H1 (cell line): ENCODE measurements around the gene RALGAPA2. TPM values are rescaled to one million over a fixed set of nuclear protein-coding genes. Genes with fewer than 3 reads are reported as not detected.
A peak's percentile ranks its signal among the peaks of the same experiment; 100 is the strongest.

Experiments used
- CTCF ChIA-PET: fragments of 300-600 bp; sonication (Branson Sonifier 250); formaldehyde crosslinking; loops from one replicate; lab custom pipeline; 2021; ENCODE audit not compliant: partially characterized antibody; lab: Charles Lee
- POLR2A ChIA-PET: fragments of 300-600 bp; sonication (Branson Sonifier 250); formaldehyde crosslinking; loops from one replicate; lab custom pipeline; 2021; ENCODE audit warnings: inconsistent platforms; ENCODE audit not compliant: partially characterized antibody; lab: Charles Lee
- DNase-seq, 2 experiments: peaks; one replicate each; pipeline versions ENCODE4 v3.0.0 to v3.0.0-alpha.2; 2010 to 2022; ENCODE audit warnings: low spot score in 2 of 2, low read depth in 1 of 2, mixed read lengths in 1 of 2
- FAIRE-seq: peaks from 2 replicates; lab custom pipeline; 2011; peaks lifted over from hg19 to GRCh38; lab: Jason Lieb, UNC
- H2AFZ ChIP-seq: 2 replicates; pipeline ENCODE4 v1.8.1; 2012; ENCODE audit warnings: low read length, inconsistent platforms
- H2AK5ac ChIP-seq: 2 replicates; pipeline ENCODE4 v1.6.1; 2013; ENCODE audit warnings: low read depth, low read length
- H2BK120ac ChIP-seq: replicated peaks from 2 replicates; pipeline ENCODE3; 2013; ENCODE audit warnings: low read depth, low read length, inconsistent platforms
- H2BK12ac ChIP-seq: 2 replicates; pipeline ENCODE4 v1.6.1; 2013; ENCODE audit warnings: low read depth, low read length
- H2BK15ac ChIP-seq: 2 replicates; pipeline ENCODE4 v1.6.1; 2013; ENCODE audit warnings: low read length
- H2BK20ac ChIP-seq: 2 replicates; pipeline ENCODE4 v1.6.1; 2013; ENCODE audit warnings: low read length
- H2BK5ac ChIP-seq: 2 replicates; pipeline ENCODE4 v1.6.1; 2013; ENCODE audit warnings: low read depth, low read length
- H3K14ac ChIP-seq: 2 replicates; pipeline ENCODE4 v1.6.1; 2013; ENCODE audit warnings: inconsistent platforms; ENCODE audit not compliant: insufficient read length
- H3K18ac ChIP-seq: 2 replicates; pipeline ENCODE4 v1.6.1; 2013; ENCODE audit warnings: low read length; ENCODE audit errors: extremely low read depth
- H3K23ac ChIP-seq: 2 replicates; pipeline ENCODE4 v1.6.1; 2013; ENCODE audit warnings: inconsistent platforms; ENCODE audit not compliant: insufficient read length
- H3K23me2 ChIP-seq: 2 replicates; pipeline ENCODE4 v1.6.1; 2013; ENCODE audit warnings: low read depth, low read length
- H3K27ac ChIP-seq: 2 replicates; pipeline ENCODE4 v1.6.1; 2011; ENCODE audit warnings: low read depth, low read length, inconsistent platforms
- H3K27me3 ChIP-seq, 4 experiments: replicated peaks in 1 of 4; 1 replicate in 1 of 4; 2 replicates in 3 of 4; pipeline versions ENCODE4 v1.6.1 to v1.8.1; 2011 to 2013; ENCODE audit warnings: low read length in 3 of 4, mild to moderate bottlenecking in 3 of 4, inconsistent platforms in 2 of 4, mixed read lengths in 2 of 4, moderate library complexity in 1 of 4; ENCODE audit not compliant: control insufficient read depth in 3 of 4, insufficient read depth in 3 of 4; ENCODE audit errors: extremely low read depth in 1 of 4
- H3K36me3 ChIP-seq, 4 experiments: 2 replicates each; pipeline versions ENCODE4 v1.6.1 to v1.8.1; 2011 to 2013; ENCODE audit warnings: mild to moderate bottlenecking in 4 of 4, low read length in 3 of 4, moderate library complexity in 2 of 4, control low read depth in 1 of 4, inconsistent platforms in 1 of 4; ENCODE audit not compliant: insufficient read depth in 4 of 4, control insufficient read depth in 2 of 4
- H3K4ac ChIP-seq: replicated peaks from 2 replicates; pipeline ENCODE3; 2013; ENCODE audit warnings: low read length, low read depth, mixed read lengths, inconsistent platforms; ENCODE audit not compliant: insufficient read length
- H3K4me1 ChIP-seq, 4 experiments: replicated peaks in 1 of 4; 1 replicate in 1 of 4; 2 replicates in 3 of 4; pipeline versions ENCODE4 v1.6.1 to v1.8.1; 2011 to 2013; ENCODE audit warnings: low read length in 3 of 4, inconsistent platforms in 2 of 4, mixed read lengths in 1 of 4; ENCODE audit not compliant: insufficient read depth in 4 of 4, control insufficient read depth in 3 of 4
- H3K4me2 ChIP-seq, 2 experiments: 2 replicates each; pipeline versions ENCODE4 v1.6.1 to v1.8.1; 2011 to 2013; ENCODE audit warnings: low read depth in 2 of 2, low read length in 2 of 2, control low read depth in 1 of 2, inconsistent platforms in 1 of 2, mild to moderate bottlenecking in 1 of 2; ENCODE audit not compliant: insufficient read depth in 1 of 2
- H3K4me3 ChIP-seq, 4 experiments: fragments of 200-600, 300-600 bp in 1 of 4; sonication (generic), shearing (Covaris generic), sonication (Bioruptor Twin) in 1 of 4; 2 replicates each; pipeline versions ENCODE4 v1.5.1 to v1.8.1; 2011 to 2016; ENCODE audit warnings: low read length in 4 of 4, low read depth in 3 of 4, control low read depth in 2 of 4, inconsistent platforms in 2 of 4, mild to moderate bottlenecking in 2 of 4, mixed read lengths in 1 of 4, moderate library complexity in 1 of 4; ENCODE audit not compliant: insufficient read depth in 2 of 4; ENCODE audit errors: extremely low read depth in 1 of 4
- H3K56ac ChIP-seq: replicated peaks from 2 replicates; pipeline ENCODE3; 2013; ENCODE audit warnings: low read depth, mild to moderate bottlenecking, mixed read lengths, low read length, inconsistent platforms; ENCODE audit not compliant: insufficient read length
- H3K79me1 ChIP-seq: 2 replicates; pipeline ENCODE4 v1.6.1; 2013; ENCODE audit warnings: low read depth, low read length, control low read depth
- H3K79me2 ChIP-seq, 2 experiments: 2 replicates each; pipeline versions ENCODE4 v1.6.1 to v1.8.1; 2012 to 2013; ENCODE audit warnings: low read length in 2 of 2, mild to moderate bottlenecking in 2 of 2, inconsistent platforms in 1 of 2; ENCODE audit not compliant: insufficient read depth in 2 of 2, control insufficient read depth in 1 of 2
- H3K9ac ChIP-seq, 4 experiments: replicated peaks in 1 of 4; 1 replicate in 1 of 4; 2 replicates in 3 of 4; pipeline versions ENCODE4 v1.6.1 to v1.8.1; 2011 to 2013; ENCODE audit warnings: low read depth in 3 of 4, low read length in 3 of 4, control low read depth in 2 of 4, mild to moderate bottlenecking in 2 of 4, moderate library complexity in 2 of 4, inconsistent platforms in 1 of 4; ENCODE audit errors: extremely low read depth in 1 of 4
- H3K9me3 ChIP-seq, 2 experiments: 2 replicates each; pipeline versions ENCODE4 v1.6.1 to v1.8.1; 2012 to 2013; ENCODE audit warnings: mild to moderate bottlenecking in 2 of 2, moderate library complexity in 2 of 2, control low read depth in 1 of 2, inconsistent platforms in 1 of 2, low read depth in 1 of 2, low read length in 1 of 2, mixed read lengths in 1 of 2; ENCODE audit not compliant: insufficient read depth in 2 of 2
- H4K20me1 ChIP-seq, 2 experiments: replicated peaks in 1 of 2; 2 replicates each; pipeline versions ENCODE3 to v1.8.1; 2011 to 2013; ENCODE audit warnings: inconsistent platforms in 2 of 2, low read length in 2 of 2, mild to moderate bottlenecking in 1 of 2; ENCODE audit not compliant: insufficient read depth in 2 of 2, control insufficient read depth in 1 of 2
- H4K5ac ChIP-seq: 2 replicates; pipeline ENCODE4 v1.6.1; 2013; ENCODE audit warnings: low read length, low read depth, mixed read lengths, inconsistent platforms; ENCODE audit not compliant: insufficient read length
- H4K8ac ChIP-seq: 2 replicates; pipeline ENCODE4 v1.8.0; 2013; ENCODE audit warnings: mild to moderate bottlenecking, moderate library complexity, low read length, inconsistent platforms; ENCODE audit not compliant: insufficient read depth; ENCODE audit errors: extremely low read depth
- H4K91ac ChIP-seq: replicated peaks from 2 replicates; pipeline ENCODE3; 2013; ENCODE audit warnings: low read length, mixed read lengths, inconsistent platforms; ENCODE audit not compliant: insufficient read length
- POLR2A ChIP-seq, 2 experiments: IDR thresholded peaks; 1 replicate in 1 of 2; 2 replicates in 1 of 2; pipeline ENCODE4 v1.6.1; 2011; ENCODE audit warnings: low read depth in 2 of 2, low read length in 2 of 2, mild to moderate bottlenecking in 2 of 2; ENCODE audit errors: control extremely low read depth in 1 of 2
- POLR2AphosphoS5 ChIP-seq: IDR thresholded peaks from 2 replicates; pipeline ENCODE4 v1.6.1; 2011; ENCODE audit warnings: low read depth, low read length
- SUZ12 ChIP-seq: fragments of 200-600 bp; sonication (generic); IDR thresholded peaks from 2 replicates; pipeline ENCODE4 v1.6.1; 2012; ENCODE audit warnings: mild to moderate bottlenecking, inconsistent platforms, low read length, moderate library complexity, mixed read lengths
- USF2 ChIP-seq: IDR thresholded peaks from 2 replicates; pipeline ENCODE4 v1.6.1; 2011; ENCODE audit warnings: low read length, improper control_type of control experiment
- WGBS, 2 experiments: shearing (Covaris generic) in 1 of 2; methylation state at CpG; one replicate each; pipeline versions ENCODE4 v1.1.6 to v1.1.7; 2013 to 2015; ENCODE audit warnings: low lambda C conversion rate in 2 of 2, mixed read lengths in 2 of 2, inconsistent platforms in 1 of 2, low coverage in 1 of 2, missing lambda C conversion rate in 1 of 2; ENCODE audit not compliant: insufficient replicate concordance in 2 of 2, insufficient coverage in 1 of 2, insufficient read length in 1 of 2; ENCODE audit errors: extremely low coverage in 1 of 2, missing lambda C conversion rate in 1 of 2; 5-methylcytosine and 5-hydroxymethylcytosine counted together
- polyA plus RNA-seq, 7 experiments: library from polyadenylated mRNA; depleted of rRNA in 3 of 7; stranded (reverse) in 5 of 7; unstranded in 2 of 7; fragments of >200 nt in 5 of 7; fragments of 200-250 nt in 2 of 7; gene quantifications; 1 replicate in 5 of 7; 2 replicates in 1 of 7; 4 replicates in 1 of 7; pipeline versions ENCODE4 v1.2.1 to v1.2.3, GENCODE V29; 2011 to 2013; ENCODE audit warnings: missing spikeins in 2 of 7, mixed read lengths in 2 of 7
- total RNA-seq: library from RNA; stranded (reverse); fragmentation: NEBNext Ultra II Directional; extraction: Animal tissue kit (Norgen Biotek cat#: 25700); gene quantifications from 2 replicates; pipeline ENCODE4 v1.2.1, GENCODE V29; 2021
- TF ChIP-seq, protein P1 (sequence below): IDR thresholded peaks from 2 replicates; pipeline ENCODE4 v1.6.1; 2012; ENCODE audit warnings: low read length, inconsistent platforms

RALGAPA2 gene
- total and polyA plus RNA-seq, 2 of the 8 experiments (the other 6 are each of a cell fraction or from before 2014, with no cell fraction given) = 5.1 to 25.5 TPM

GRCh38 chr20:20466341-20466879 lies 246.0 kb downstream of the RALGAPA2 start:
- CTCF ChIA-PET = interaction anchor here (0.7 to 5.6 kb wide), 5 partner anchors 8 to 48 kb away, joined by 3 to 26 read pairs (median 3); no protein-coding TSS in a partner anchor
- FAIRE-seq = no peak
- TF ChIP-seq USF2 (no peak), SUZ12 (no peak), POLR2A (IDR thresholded peaks at IDR 0.05; ENCODE audit: control extremely low read depth in 1 of 2, low read depth in 2 of 2, low read length in 2 of 2) (no peak), POLR2AphosphoS5 (no peak)
- TF ChIP-seq, protein P1, sequence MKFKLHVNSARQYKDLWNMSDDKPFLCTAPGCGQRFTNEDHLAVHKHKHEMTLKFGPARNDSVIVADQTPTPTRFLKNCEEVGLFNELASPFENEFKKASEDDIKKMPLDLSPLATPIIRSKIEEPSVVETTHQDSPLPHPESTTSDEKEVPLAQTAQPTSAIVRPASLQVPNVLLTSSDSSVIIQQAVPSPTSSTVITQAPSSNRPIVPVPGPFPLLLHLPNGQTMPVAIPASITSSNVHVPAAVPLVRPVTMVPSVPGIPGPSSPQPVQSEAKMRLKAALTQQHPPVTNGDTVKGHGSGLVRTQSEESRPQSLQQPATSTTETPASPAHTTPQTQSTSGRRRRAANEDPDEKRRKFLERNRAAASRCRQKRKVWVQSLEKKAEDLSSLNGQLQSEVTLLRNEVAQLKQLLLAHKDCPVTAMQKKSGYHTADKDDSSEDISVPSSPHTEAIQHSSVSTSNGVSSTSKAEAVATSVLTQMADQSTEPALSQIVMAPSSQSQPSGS = no peak

More at GRCh38 chr20:20466341-20466879, 246.0 kb downstream of the RALGAPA2 start:
- Histone ChIP-seq H3K9ac (no peak overlapping the region), H3K56ac (no peak overlapping the region), H4K20me1 (no peaks in the 10 kb centered on the region), H3K14ac (no peak overlapping the region), H2AFZ (no peak overlapping the region), H3K4me2 (no peak overlapping the region), H2AK5ac (no peak overlapping the region), H2BK5ac (0 out of 2 replicates have a peak overlapping the region, but pooled peaks have one; percentile 19), H2BK120ac (no peak overlapping the region), H4K5ac (no peak overlapping the region), H4K91ac (peak overlapping the region; percentile 56), H3K27ac (no peak overlapping the region), H3K23me2 (no peaks in the 10 kb centered on the region; the same call in 1 of the 2 replicates), H3K23ac (no peak overlapping the region), H4K8ac (no peak overlapping the region), H2BK15ac (0 out of 2 replicates have a peak overlapping the region, but pooled peaks have one; percentile 95), H3K79me1 (no peaks in the 10 kb centered on the region), H3K27me3 (no peaks in the 10 kb centered on the region), H2BK20ac (no peak overlapping the region), H3K4me1 (peaks cover 9 to 28% (median 16%) of the 10 kb centered on the region in 4 experiments), H3K36me3 (no peaks in the 10 kb centered on the region), H3K18ac (0 out of 2 replicates have a peak overlapping the region, but pooled peaks have one; percentile 1), H2BK12ac (peak overlapping the region; percentile 51; the same call in 1 of the 2 replicates), H3K4me3 (no peak overlapping the region), H3K9me3 (no peaks in the 10 kb centered on the region), H3K79me2 (no peaks in the 10 kb centered on the region), H3K4ac (no peak overlapping the region)
- WGBS, 2 experiments = 83% methylated on average over 4 of the region's 4 CpGs; no CpG with 5 or more reads in 1 of the 2 experiments
- POLR2A ChIA-PET = no interaction called here
- DNase-seq = no peak
